GM19395 (cell line): ENCODE data around the gene MRPL49.

Source experiments
- ATAC-seq: cut with Tn5 transposase; IDR thresholded peaks from one replicate; pipeline ENCODE4 v1.9.1; 2021; ENCODE audit warnings: mild to moderate bottlenecking, moderate library complexity; ENCODE audit not compliant: unreplicated experiment

The MRPL49 gene

GRCh38 chr11:65102142-65103095 lies 19.7 kb upstream of the MRPL49 start:
- no peak for ATAC-seq

DNA sequence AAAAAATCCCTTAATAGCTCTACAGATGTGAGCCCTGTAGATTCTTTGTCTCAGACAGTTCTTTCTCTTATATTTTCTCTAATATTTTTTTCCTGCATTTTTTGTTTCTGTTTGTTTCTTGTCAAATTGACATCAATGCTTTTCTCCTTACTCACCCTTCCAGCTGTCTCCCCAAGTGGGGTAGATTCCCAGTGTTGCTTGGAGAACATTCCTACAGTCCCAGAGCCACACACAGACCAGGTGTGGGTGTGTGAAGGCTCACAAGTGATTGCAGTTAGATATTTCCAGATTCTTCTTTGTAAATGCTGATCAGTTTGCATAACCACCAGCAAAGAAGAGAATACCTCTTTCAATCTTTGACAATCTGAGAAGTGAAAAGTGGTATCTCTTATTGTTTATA lies 18.6 kb upstream of the MRPL49 start:
- ATAC-seq: no peak

- ATAC-seq: no peak
These were observed 17.5 kb upstream of the MRPL49 start for GRCh38 chr11:65104628-65105027.

- ATAC-seq: no peak
These were observed 15.0 kb upstream of the MRPL49 start for GRCh38 chr11:65107078-65107477.

DNA sequence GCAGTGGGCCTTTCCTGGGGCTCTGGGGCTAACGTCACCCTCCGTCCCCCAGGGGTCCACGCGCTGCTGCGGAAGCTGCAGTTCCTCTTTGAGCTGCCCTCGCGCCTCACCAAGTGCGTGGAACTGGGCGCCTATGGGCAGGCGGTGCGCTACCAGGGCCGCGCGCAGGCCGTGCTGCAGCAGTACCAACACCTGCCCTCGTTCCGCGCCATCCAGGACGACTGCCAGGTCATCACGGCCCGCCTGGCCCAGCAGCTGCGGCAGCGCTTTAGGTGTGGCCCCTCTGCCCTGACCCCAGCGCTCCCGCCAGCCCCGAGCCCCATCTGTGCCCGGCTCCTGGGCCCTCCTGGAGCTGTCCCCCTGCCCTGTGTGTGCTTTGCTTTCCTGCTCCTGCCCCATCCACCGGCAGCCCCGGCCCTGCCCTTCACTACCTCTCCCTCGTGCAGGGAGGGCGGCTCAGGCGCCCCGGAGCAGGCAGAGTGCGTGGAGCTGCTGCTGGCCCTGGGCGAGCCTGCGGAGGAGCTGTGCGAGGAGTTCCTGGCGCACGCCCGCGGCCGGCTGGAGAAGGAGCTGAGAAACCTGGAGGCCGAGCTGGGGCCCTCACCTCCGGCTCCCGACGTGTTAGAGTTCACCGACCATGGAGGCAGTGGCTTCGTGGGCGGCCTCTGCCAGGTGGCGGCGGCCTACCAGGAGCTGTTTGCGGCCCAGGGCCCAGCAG lies 14.2 kb upstream of the MRPL49 start:
- no peak for ATAC-seq

DNA sequence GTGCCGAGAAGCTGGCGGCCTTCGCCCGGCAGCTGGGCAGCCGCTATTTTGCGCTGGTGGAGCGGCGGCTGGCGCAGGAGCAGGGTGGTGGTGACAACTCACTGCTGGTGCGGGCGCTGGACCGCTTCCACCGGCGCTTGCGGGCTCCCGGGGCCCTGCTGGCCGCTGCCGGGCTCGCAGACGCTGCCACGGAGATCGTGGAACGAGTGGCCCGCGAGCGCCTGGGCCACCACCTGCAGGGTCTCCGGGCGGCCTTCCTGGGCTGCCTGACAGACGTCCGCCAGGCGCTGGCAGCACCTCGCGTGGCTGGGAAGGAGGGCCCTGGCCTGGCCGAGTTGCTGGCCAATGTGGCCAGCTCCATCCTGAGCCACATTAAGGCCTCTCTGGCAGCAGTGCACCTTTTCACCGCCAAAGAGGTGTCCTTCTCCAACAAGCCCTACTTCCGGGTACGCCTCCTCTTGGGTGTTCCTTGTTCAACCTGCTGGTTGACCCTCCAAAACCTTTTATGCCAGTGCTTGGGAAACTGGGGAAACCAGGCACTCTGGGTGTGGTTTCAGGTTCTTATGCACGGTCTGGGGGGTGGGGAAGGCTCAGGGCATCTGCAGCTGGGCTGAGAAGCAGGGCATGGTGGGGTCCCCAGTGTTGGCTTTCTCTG lies 13.5 kb upstream of the MRPL49 start:
- no peak for ATAC-seq

- ATAC-seq: no peak
These were observed 12.6 kb upstream of the MRPL49 start for GRCh38 chr11:65109231-65110198.

DNA sequence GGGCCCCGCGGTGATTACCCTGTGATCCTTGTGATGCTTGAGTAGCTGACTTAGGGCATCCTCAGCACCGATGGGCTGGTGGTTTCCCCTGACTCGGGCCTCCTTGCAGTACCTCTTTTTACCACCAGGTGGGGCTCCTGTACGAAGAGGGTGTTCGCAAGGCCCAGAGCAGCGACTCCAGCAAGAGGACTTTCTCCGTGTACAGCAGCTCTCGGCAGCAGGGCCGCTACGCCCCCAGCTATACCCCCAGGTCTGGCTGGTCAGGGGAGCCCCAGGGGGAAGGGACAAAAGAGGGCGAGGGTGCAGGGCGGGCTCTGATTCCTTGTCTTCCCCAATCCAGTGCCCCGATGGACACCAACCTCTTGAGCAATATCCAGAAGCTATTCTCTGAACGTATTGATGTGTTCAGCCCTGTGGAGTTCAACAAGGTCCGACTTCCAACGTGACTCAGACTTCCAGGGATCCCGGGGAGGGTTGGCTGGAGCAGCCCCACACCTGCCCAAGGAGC lies 11.7 kb upstream of the MRPL49 start:
- peak; percentile 40 for ATAC-seq

- ATAC-seq: no peak
These were observed 10.9 kb upstream of the MRPL49 start for GRCh38 chr11:65111159-65111743.

- ATAC-seq: peak; percentile 56
These were observed 10.2 kb upstream of the MRPL49 start, which contains the start of gene TM7SF2 for GRCh38 chr11:65111744-65112545. TM7SF2 (plus strand) TSS chr11:65111872; CDS start chr11:65112016, 144 bp downstream.

DNA sequence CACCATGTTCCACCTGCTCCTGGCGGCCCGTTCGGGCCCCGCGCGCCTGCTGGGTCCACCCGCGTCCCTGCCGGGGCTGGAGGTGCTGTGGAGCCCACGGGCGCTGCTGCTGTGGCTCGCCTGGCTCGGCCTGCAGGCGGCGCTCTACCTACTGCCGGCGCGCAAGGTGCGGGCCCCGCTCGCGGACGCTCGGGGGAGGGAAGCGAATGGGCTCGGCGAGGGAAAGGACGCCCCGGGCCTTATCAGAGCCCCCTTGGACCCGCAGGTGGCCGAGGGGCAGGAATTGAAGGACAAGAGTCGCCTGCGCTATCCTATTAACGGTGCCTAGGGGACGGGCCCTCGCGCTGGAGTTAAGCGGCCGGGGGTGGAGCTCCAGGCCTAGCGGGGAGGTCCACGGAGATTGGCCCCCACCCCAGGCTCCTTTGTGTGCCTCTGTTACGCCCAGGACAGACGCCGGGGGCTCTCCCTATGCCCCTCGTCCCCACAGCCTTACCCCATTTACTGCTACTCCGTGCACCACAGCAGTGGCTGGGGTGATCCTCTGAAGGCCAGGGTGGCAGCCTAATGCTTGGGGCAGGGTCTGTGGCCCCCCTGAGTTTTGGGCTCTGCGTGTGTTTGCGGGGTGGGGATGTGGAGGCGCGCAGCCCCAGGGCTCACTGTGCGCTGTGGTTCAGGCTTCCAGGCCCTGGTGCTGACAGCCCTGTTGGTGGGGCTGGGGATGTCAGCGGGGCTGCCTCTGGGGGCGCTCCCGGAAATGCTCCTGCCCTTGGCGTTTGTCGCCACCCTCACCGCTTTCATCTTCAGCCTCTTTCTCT lies 9.4 kb upstream of the MRPL49 start:
- no peak for ATAC-seq

- no peak for ATAC-seq
These were observed 8.8 kb upstream of the MRPL49 start for GRCh38 chr11:65113361-65113756.

- ATAC-seq: no peak
These were observed 8.3 kb upstream of the MRPL49 start for GRCh38 chr11:65113839-65114238.

GRCh38 chr11:65114538-65115171 lies 7.5 kb upstream of the MRPL49 start:
- ATAC-seq: no peak

- ATAC-seq: no peak
These were observed 6.6 kb upstream of the MRPL49 start for GRCh38 chr11:65115361-65116082.

- ATAC-seq: no peak
These were observed 5.5 kb upstream of the MRPL49 start for GRCh38 chr11:65116370-65117205.
